Activated naive CD4-positive, alpha-beta T cell treated with anti-CD3 and anti-CD28 coated beads, Interleukin-2, amount 50 U/mL, for 16 hours (primary cell): ENCODE results near the gene LRTM2.

Experiments
- DNase-seq: peaks from one replicate; pipeline ENCODE4 v3.0.0-alpha.2; 2020

Gene LRTM2

DNA sequence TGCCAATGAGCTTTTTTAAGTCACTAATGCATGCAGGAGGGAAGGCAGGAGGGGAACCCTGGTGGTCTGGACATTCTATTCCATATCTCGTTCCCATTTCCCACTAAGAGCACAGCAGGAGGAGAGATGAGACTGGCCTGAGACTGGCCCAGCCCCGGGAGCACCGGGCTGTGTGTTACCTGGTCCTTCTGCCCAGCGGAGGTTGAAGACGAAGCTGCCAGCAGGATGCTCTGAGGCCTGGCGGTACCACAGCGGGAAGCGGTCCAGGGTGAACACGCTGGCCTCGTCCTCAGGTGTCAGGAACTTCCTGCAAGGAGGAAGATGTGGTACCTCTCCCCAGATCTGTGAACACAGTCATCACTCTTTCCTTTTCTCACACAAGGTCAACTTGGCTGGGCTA is 23.9 kb downstream of the LRTM2 start:
- DNase-seq, result no peak

DNA sequence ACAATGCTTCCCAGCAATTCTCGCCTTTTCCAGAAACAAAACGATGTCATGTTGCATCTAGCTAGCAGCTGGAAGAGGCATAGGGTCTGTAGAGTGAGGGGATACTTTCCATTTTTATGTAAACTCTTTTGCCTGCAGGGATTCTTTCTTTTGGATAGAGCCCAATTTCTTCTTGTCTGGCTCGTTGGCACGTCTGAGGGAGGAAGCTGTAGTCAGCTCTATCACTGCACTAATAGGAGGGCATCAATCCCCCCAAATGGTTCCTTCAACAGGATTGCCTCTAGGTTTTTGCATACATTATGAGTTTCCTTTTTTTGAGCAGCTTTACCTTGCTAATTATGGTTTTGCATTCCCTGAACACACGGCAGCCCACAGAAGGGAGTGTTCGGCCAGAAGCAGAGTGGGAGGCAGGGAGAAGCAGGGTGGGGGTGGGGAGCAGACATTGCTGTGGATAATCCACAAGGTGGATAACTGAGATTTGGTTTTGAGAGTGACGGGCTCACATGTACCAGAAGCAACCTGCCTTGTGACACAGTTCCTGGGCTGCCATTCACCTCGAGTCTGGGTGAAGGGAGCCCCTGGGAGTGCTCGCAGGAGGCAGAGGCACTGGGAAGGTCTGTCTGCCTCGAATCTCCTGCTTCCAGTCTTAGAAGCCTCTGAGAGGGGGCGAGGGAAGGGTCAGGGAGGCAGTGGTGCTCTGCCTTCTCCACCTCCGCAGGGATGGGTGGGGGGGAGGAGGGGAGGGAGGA is 24.5 kb downstream of the LRTM2 start:
- no peak for DNase-seq

DNA sequence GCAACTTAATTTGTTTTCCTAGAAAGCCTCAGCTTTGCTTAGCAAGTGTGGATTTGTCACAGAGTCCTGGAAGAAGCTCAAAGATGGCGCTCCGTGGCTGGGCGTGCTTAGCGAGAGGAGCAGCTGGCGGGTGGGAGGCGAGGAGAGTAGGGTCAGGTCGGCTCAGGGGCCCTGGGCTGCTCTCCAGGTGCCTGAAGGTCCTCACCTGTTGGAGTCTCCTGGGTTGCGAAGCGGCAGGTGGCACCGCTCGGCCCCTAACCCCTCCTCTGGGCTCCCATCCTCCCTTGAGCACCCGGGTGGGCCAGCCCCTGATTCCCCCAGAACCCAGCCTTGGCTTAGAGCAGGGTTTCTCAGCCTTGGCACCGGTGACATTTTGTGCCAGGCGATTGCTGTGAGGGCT is 25.1 kb downstream of the LRTM2 start:
- DNase-seq, result no peak

DNA sequence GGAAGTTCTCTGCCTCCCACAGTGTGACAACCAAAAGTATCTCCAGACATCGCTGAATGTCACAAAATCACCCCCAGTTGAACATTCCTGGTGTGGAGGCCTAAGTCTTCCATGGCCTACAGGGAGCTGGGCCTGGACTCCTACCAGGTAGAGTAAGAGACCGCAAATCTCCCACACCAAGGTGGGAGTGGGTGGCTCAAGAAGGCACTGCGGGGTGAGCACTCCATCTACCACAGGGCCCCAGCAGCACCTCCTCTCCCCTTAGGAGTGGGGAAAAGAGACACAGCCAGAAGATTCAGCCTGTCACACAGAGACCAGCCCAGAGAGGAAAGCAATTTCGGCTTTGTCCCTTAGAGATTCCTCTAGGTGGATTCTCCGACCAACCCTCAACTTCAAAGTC is 25.5 kb downstream of the LRTM2 start:
- DNase-seq, result no peak

DNA sequence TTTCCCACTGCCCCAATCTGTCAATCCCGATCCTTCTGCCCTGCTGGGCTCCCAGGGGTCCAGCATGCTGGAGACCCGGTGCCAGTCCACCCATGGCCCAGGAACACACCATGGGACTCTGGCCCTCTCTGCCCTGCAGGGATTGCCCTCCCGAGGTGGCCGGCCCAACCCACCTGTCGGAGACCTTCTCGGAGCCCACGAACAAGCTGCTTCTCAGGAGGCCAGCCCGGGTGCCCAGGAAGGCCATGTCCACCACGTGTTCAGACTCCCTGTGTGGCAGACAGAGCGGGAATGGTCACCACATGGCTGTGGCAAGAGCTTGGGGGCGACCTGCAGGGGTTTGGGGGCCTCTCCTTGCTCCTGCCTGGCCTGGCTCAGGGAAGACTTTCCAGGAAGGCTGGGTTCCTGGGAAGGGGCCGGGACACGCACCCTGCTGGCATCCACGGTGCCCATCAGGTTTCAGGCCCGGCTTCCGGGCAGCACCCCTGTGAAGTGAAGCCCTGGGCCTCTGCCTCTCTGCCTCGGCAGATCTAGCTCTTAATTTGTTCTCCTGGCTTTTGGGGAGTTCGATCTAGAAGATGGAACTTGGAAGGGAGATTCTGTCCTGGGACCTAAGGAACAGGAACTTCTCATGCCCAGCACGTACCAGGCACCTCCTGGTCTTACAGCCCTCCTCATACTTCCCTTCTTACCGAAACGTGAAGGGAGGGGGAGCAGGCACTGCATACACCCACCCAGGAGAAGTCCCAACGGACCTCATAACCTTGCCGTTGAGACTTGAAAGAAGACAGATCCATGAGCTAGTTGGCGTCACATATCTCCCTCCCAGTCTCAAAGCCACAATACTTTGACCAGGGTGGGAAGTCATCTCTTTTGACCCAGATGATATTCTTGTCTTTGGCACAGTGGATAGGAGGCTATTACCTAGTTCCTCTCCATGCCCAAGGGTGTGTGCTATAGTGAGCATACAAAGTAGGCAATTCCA is 26.3 kb downstream of the LRTM2 start:
- DNase-seq, result no peak

DNA sequence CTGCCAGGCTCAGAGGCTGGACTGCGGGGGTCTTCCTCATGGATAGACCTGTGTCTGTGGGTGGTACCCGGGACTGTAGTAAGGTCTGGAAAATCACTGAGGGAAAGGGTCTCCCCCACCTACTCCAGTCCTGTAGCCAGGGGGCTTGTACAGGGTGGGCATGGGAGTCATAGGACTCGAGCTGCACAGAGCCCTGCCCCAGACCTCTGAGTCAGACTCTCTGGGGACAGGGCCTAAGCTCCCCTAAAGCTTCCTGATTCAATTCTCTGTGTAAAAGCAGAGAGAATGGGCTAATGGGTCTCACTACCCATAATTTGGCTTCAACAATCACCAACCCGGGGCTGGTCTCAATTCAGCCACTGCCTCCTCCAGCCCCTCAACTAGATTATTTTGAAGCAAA is 27.0 kb downstream of the LRTM2 start:
- DNase-seq, result no peak

DNA sequence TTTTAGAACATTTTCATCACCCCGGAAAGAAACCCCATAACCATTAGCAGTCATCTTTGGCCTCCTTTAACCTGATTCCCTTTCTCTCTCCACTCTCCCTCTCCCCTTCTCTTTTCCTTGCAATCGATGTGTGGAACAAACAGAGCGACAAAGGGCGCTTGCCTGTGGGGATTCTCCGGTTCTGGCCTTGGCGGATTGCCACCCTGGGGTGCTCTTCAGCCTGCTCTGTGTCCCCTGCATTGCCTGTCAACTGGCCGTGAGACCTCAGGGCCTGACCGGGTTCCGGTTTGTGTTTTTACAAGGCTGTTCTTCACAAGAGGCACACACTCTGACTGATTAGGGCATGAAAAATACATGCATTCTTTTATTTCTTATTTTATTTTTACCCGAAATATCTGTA is 27.8 kb downstream of the LRTM2 start:
- DNase-seq, result no peak

DNA sequence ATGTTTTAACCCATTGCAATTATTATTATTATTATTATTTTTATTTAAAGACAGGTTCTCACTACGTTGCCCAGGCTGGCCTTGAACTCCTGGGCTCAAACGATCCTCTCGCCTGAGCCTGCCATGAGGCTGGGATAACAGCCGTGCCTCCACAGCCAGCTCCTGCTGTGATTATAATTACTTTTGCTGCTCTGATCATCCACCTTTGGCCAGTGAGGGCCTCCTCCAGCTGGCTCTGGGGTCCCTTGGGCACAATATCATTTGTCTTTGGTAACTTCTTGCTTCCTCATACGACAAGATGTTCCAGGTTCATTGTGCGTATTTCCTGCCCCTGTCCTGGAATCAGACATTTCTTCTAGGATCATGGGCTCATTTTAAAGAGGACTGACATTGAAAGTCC is 28.4 kb downstream of the LRTM2 start:
- DNase-seq, result no peak

DNA sequence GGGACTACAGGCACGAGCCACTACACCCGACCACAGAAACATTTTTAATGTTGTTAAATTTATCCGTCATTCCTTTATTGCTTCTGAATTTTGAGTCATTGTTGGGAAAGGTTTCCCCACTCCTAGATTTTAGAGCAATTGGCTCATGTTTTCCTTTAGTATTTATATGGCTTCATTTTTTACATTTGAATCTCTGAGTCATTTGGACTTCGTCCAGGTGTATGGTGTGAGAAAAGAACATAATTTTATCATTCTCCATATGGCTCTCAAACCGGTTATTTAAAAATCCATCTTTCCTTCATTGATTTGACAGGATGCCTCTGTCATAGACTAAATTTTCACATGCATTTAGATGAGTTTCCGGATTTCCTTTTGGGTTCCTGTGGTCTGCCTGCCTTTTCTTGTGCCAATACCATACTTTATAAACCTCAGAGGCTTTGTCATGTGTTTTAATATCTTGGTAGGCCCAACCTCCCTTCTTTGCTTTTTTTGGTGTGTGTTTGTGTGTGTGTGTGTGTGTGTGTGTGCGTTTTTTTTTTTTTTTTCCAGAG is 30.9 kb downstream of the LRTM2 start:
- no peak for DNase-seq

DNA sequence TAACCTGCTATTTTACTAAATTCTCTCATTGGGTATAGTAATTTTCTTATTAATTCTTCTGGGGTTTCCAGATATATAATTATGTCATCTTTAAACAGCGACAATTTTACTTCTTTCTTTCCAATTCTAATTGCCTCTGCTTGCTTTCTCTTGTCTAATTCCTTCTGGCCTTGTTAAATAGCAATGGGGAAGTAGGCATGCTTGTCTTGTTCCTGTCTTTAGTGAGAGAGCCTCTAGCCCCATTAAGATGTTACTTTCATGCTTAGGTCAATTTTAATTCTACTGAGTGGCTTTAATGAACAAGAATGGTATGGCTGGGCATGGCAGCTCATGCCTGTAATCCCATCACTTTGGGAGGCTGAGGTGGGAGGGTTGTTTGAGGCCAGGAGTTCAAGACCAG is 31.7 kb downstream of the LRTM2 start:
- DNase-seq, result no peak

DNA sequence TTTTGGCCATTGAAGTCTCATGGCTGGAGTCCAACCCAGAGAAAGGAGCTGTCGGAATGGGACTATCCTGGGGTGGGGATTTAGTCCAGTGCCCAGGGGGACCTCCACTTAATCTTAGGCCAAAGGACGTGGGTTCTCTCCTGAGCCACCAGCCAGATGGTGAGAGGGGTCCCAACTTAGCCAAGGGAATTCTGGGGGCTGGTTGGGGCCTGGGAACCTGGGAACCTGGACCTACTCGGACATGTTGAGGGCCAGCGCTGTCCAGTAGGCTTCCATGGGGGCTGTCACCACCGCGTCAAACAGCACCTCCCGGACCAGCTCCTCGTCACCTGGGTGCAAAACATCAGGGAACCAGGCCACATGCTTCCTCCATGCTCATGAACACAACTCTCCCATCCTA is 33.4 kb downstream of the LRTM2 start:
- DNase-seq, result no peak

DNA sequence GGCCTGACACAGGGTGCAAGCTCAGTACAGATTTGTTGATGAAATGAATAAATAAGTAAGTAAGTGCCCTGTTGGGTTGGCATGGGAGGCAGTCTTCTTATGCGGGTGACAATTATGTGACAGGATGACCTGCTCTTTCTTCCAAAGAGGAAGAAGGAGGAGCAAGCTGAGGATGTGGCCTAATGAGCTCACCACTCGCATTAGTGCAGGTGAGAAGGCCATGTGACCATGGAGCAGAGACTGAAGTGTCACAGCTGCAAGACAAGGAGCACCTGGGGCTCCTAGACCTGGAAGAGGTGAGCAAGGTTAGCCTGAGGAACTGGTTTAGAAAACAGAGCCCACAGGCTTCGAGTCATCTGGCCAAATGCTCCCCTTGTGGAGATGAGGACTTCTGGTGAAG is 34.9 kb downstream of the LRTM2 start:
- no peak for DNase-seq

DNA sequence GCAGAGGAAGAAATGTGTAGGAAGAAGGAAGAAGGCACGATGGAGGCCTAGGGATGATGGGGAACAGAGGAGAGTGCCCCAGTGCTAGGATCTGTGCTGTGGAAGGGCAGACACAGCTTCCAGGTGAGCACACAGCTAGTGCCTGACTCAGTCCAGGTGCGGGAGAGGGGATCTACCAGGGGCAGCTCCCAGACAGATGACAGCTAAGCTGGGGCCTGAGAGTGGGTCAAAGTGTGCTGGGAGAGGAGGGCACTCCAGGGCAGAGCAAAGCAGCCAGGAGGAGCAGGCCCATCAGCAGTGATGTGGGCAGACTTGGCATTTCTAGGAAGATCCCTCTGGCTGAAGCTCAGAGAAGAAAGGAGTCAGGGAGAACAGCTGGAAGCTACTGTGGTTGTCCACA is 36.7 kb downstream of the LRTM2 start:
- no peak for DNase-seq

DNA sequence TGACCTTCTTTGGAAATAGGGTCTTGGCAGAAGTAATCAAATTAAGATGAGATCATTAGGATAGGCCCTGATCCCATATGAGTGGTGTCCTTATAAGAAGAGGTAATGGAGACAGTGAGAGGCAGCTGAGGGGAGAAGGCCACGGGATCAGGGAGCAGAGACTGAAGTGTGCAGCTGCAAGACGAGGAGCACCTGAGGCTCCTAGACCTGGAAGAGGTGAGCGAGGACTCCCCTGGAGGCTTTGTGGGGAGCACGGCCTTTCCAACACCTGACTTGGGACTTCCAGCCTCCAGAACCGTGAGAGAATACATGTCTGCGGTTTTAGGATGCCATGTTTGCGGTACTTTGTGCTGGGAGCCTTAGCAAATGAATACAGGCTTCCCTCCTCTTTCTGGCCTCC is 37.5 kb downstream of the LRTM2 start:
- no peak for DNase-seq

DNA sequence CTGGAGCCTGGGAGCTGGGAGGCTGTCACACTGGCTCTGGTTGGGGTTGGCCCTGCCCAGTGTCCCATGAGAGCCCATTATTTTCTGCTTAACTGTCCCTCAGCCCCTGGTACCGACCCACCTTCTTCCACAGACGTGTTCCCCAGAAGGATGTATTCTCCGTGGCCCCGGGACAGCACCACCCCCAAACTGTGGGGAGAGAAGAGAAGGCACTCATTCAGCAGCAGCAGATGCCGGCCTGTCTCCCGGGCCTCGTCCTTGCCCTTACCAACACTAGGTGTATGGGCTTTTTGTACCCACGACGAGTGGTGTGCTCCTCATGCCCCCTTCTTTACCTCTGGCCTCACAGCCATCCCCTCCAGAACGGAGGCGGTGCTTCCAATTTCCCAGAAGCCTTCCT is 38.1 kb downstream of the LRTM2 start:
- DNase-seq, result no peak

DNA sequence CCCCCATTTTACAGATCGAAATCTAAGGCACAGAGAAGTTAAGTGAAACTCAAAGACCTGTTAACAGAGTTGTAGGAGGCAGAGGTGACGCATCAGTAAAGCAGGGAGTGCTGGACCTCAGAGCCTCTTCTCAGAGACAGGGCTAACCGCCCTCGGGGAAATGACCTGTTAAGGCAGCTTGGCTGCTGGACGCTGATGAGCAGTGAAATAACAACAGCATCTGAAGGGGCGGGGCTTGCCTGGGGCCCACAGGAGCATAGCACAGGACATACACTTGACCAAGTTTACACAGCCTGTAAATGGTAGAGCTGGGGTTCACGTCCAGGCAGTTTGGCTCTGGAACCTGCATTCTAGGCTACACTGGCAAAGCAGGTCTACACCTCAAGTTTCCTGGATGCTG is 39.3 kb downstream of the LRTM2 start:
- DNase-seq, result no peak

DNA sequence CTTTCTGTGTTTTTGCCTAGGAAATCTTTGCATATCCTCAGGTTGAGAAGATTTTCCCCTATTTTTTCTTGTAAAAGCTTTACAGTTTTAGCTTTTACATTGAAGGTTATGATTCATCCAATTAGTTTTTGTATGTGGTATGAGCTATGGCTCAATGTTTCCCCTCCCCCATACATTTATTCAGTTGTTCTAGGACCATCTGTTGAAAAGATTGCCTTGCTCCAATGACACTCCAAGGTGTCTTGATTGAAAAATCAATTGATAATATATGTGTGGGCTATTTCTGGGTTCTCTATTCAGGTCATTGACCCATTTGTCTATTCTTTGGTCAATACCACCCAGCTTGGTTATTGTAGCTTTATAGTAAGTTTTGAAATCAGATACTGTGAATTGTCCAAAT is 42.6 kb downstream of the LRTM2 start:
- no peak for DNase-seq

DNA sequence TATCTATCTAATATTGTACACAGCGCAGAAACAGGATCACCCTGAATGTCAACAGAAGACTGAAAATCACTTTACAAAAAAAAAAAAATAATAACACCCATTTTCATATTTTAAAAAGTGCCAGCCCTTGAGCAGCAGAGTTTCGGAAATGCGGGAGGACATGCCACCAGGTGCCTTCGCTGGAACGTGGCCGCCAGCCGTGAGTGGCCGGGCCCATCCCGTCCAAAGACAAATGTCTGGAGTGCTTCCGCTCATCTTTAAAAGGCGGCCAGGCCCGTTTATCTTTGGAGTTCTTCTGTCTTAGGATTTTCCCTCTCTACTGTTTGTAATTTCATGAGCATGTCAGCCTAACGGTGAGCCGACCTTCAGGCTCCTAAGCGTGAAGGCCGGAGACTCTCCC is 43.5 kb downstream of the LRTM2 start:
- DNase-seq, result no peak

DNA sequence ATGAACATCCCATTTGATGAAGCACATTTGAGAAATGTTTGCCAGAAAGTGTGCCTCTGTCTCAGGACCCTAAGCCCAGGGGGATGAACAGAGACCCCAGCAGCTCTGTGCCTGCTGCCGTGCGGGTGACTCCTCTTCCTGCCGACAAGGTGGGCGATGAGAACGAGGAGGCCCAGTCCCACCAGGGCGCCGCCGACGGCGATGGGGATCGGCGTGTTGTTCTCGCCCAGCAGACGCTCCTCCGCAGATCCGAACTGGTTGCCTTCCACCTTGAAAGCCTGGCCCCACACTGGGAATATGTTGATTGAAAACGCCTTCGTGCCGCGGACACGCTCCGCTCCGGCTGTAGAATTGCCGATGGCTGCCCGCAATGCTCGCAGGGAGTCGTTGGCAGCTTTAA is 44.1 kb downstream of the LRTM2 start:
- DNase-seq, result no peak

DNA sequence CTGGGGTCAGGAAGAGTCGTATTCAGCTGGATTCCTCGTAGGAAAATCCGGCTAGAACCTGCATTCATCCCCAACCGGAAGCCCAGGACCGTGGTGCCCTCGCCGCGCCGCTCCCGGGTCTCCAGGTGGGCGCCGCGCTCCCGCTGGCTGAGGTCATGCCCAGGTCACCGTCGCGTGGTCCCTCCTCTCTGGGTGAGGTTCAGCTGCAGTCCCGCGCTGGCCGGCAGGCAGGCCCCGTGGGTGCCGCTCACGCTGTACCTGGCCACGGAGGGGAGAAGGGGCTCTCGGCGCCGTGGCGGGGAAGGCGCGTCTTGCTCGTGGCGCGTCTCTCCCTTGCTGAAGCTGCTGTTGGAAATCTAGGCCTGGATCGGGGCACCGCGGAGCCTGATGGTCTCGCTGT is 44.5 kb downstream of the LRTM2 start:
- no peak for DNase-seq

DNA sequence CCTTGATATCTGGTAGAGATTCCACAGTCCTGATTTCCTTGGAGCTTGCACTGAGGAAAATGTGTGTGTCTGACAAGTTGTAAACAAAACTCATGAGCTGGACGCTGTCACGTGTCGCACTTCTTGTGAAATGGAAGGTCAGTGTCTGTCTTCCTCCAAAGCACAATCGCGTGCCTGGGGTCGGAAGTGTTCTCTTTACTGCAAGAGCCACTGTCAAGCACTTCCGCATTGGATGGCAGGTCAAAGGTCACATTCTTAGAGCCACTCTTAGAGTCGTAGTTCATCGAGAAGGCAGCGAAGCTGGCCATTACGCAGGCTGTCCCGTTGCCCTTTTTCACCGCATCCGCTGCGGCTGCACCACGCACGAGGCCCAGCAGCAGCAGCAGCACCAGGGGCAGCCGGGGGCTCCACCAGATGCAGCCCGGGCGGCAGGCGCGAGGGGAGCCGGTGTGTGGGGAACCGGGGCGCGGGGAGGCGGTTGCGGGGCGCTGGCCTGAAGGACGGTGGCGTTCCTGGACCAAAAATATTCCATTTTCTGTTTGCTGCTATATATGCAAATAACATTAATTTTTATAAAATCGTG is 45.0 kb downstream of the LRTM2 start:
- DNase-seq, result no peak

DNA sequence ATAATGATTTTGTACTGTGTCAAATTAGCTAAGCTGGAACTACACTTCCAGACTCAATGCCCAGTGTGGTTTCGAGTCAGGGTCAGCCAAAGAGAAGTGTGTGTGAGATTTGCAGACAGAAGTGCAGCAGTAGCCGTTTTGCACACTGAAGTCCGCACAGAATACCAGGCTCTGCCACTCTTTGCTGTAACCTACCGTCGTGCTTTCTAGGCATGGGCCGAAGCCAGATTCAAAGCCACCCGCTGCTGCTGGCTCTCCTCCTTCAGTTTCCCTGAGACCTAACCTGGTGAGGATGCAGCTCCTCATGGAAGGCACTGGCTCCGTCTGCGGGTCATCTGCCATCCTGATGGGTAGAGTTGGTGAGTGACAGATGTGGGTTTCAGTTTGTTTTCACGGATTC is 48.8 kb downstream of the LRTM2 start:
- DNase-seq, result no peak

DNA sequence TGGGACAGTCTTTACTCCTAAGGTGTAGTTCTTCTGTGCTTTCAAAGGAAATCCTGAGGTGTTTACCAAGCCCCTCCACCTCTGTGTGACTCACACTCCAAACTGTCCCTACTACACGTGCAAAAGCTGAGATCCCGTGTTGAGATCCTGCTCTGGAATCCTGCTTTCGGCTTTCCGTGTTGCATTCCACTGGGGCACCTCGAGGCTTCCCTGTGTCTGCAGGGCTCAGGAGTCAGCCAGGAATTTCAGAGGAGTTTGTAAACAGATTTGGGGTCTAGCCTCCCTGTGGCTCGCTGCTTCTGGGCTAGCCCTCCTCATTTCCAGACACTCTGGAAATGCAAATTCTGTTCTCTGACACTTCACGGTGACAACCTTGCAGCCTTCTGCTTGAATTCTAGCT is 49.7 kb downstream of the LRTM2 start:
- DNase-seq, result no peak
